WTC11 (cell line): ENCODE results near the gene ANKRD28. TPM values are rescaled to one million over a fixed set of nuclear protein-coding genes. Genes with fewer than 3 reads are reported as not detected.

Source experiments
- ATAC-seq: fragments of 200-7000 bp; cut with Tn5 transposase; 2 replicates; pipeline ENCODE4 v1.10.0; 2021; ENCODE audit warnings: mild to moderate bottlenecking, moderate library complexity
- CTCF ChIA-PET: fragments of 300-600 bp; sonication (Branson Sonifier 250); formaldehyde crosslinking; loops from one replicate; lab custom pipeline; 2021; ENCODE audit warnings: antibody characterized with exemption; lab: Charles Lee
- POLR2A ChIA-PET: fragments of 350-600 bp; sonication (Branson Sonifier 250); formaldehyde crosslinking; loops from one replicate; lab custom pipeline; 2021; ENCODE audit warnings: antibody characterized with exemption; lab: Charles Lee
- DNase-seq: peaks from one replicate; pipeline ENCODE4 v3.0.0; 2021; ENCODE audit warnings: low spot score
- H3K27ac Mint-ChIP-seq: 2 replicates; pipeline ENCODE4 v1.8.0; 2021; ENCODE audit warnings: mixed read lengths
- H3K27me3 Mint-ChIP-seq: 2 replicates; pipeline ENCODE4 v1.8.0; 2021; ENCODE audit warnings: low read depth, mild to moderate bottlenecking, moderate library complexity, mixed read lengths
- H3K36me3 Mint-ChIP-seq: 2 replicates; pipeline ENCODE4 v1.8.0; 2021; ENCODE audit warnings: mixed read lengths
- H3K4me1 Mint-ChIP-seq: 2 replicates; pipeline ENCODE4 v1.8.0; 2022; ENCODE audit warnings: mixed read lengths
- H3K4me3 Mint-ChIP-seq: 2 replicates; pipeline ENCODE4 v1.8.0; 2021; ENCODE audit warnings: mild to moderate bottlenecking, moderate library complexity, mixed read lengths
- H3K9me3 Mint-ChIP-seq: 2 replicates; pipeline ENCODE4 v1.8.0; 2021; ENCODE audit warnings: mixed read lengths
- AFF4 ChIP-seq: sonication (generic); formaldehyde crosslinking; IDR thresholded peaks from 2 replicates; pipeline ENCODE4 v1.8.1; 2023; ENCODE audit warnings: mild to moderate bottlenecking, missing genetic modification reagents, borderline replicate concordance
- ARID4B ChIP-seq: sonication (generic); formaldehyde crosslinking; IDR thresholded peaks from 2 replicates; pipeline ENCODE4 v1.8.0; 2023; ENCODE audit warnings: missing genetic modification reagents, mild to moderate bottlenecking, borderline replicate concordance
- CDX4 ChIP-seq: fragments of 250-450 bp; sonication (Bioruptor Pico); IDR thresholded peaks from 2 replicates; pipeline ENCODE4 v1.9.0; 2021; ENCODE audit warnings: moderate library complexity, mild to moderate bottlenecking, inconsistent platforms, borderline replicate concordance
- ETV6 ChIP-seq: sonication (generic); formaldehyde crosslinking; IDR thresholded peaks from 2 replicates; pipeline ENCODE4 v1.8.1; 2022; ENCODE audit warnings: mild to moderate bottlenecking, missing genetic modification reagents
- FOXK1 ChIP-seq: sonication (generic); formaldehyde crosslinking; IDR thresholded peaks from 2 replicates; pipeline ENCODE4 v1.8.0; 2022; ENCODE audit warnings: mild to moderate bottlenecking, moderate library complexity, missing genetic modification reagents
- GTF2I ChIP-seq: fragments of 250-450 bp; sonication (Bioruptor Pico); conservative IDR thresholded peaks from 2 replicates; pipeline ENCODE4 v1.4.0; 2021; ENCODE audit warnings: mild to moderate bottlenecking
- HMGA2 ChIP-seq: fragments of 250-450 bp; sonication (Bioruptor Pico); IDR thresholded peaks from 2 replicates; pipeline ENCODE4 v1.4.0; 2021; ENCODE audit warnings: mild to moderate bottlenecking, moderate library complexity
- HMGXB4 ChIP-seq: sonication (generic); formaldehyde crosslinking; IDR thresholded peaks from 2 replicates; pipeline ENCODE4 v1.8.1; 2023; ENCODE audit warnings: mild to moderate bottlenecking, moderate library complexity, missing genetic modification reagents
- PRRX2 ChIP-seq: fragments of 250-450 bp; sonication (Bioruptor Pico); IDR thresholded peaks from 2 replicates; pipeline ENCODE4 v1.8.0; 2021; ENCODE audit warnings: mild to moderate bottlenecking
- SMAD4 ChIP-seq: sonication (generic); formaldehyde crosslinking; IDR thresholded peaks from 2 replicates; pipeline ENCODE4 v1.8.0; 2022; ENCODE audit warnings: mild to moderate bottlenecking, missing genetic modification reagents
- SP1 ChIP-seq: sonication (generic); formaldehyde crosslinking; conservative IDR thresholded peaks from 2 replicates; pipeline ENCODE4 v1.8.1; 2022; ENCODE audit warnings: missing genetic modification reagents
- STAT6 ChIP-seq: sonication (generic); formaldehyde crosslinking; conservative IDR thresholded peaks from 2 replicates; pipeline ENCODE4 v1.8.1; 2023; ENCODE audit warnings: mild to moderate bottlenecking, low read depth, missing genetic modification reagents, moderate library complexity
- ZBTB43 ChIP-seq: sonication (generic); formaldehyde crosslinking; IDR thresholded peaks from 2 replicates; pipeline ENCODE4 v1.8.1; 2023; ENCODE audit warnings: mild to moderate bottlenecking, missing genetic modification reagents
- total RNA-seq: library from RNA; stranded (reverse); gene quantifications from 3 replicates; pipeline ENCODE4 v1.2.3, GENCODE V29; 2021
- TF ChIP-seq, protein P1 (sequence below): sonication (generic); formaldehyde crosslinking; IDR thresholded peaks from 2 replicates; pipeline ENCODE4 v1.8.1; 2023; ENCODE audit warnings: mild to moderate bottlenecking, missing genetic modification reagents, moderate library complexity

Gene ANKRD28
- total RNA-seq, 1 experiment from 2014 or later = 51.6 TPM

DNA sequence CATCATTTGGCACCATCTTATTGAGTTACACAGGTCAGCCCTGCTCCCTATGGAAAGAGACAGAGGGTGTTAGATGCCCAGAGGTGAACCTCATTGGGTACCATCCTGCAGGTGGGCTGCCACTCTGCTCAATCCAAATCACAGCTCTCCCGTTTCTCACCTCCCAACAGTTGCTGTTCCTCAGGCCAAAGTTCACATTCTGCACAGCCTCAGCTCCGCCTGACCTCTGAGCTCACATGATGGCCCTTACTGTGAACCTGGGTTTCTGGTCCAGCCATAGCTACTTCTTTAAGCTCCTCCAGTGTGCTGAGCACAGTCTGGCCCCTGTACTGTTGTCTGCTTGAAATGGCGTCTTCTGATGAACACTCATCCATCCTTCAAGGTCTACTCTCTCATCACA lies 148.4 kb downstream of the ANKRD28 start (continued):
- TF ChIP-seq HMGXB4 (CRISPR knock-in tag) (no peak), CDX4 (CRISPR knock-in tag) (no peak)

GRCh38 chr3:15647611-15648167 lies 150.1 kb downstream of the ANKRD28 start:
- TF ChIP-seq ZBTB43 = no peak
- TF ChIP-seq HMGA2 (CRISPR knock-in tag) = no peak
- POLR2A ChIA-PET = no interaction called here
- Mint-ChIP-seq H3K9me3 (peaks cover 15% of the 10 kb centered on the region), H3K4me1 (peaks cover 29% of the 10 kb centered on the region), H3K4me3 (no peak overlapping the region), H3K27me3 (no peaks in the 10 kb centered on the region; the same call in 1 of the 2 replicates), H3K36me3 (peaks cover 37% of the 10 kb centered on the region), H3K27ac (no peak overlapping the region)
- ATAC-seq (no peak), DNase-seq (no peak)
- CTCF ChIA-PET = no interaction called here

GRCh38 chr3:15646851-15647511 lies 150.8 kb downstream of the ANKRD28 start:
- POLR2A ChIA-PET = no interaction called here
- Mint-ChIP-seq H3K27ac (peak overlapping the region; percentile 49), H3K4me3 (no peak overlapping the region), H3K4me1 (peaks cover 29% of the 10 kb centered on the region), H3K27me3 (no peaks in the 10 kb centered on the region; the same call in 1 of the 2 replicates), H3K36me3 (peaks cover 40% of the 10 kb centered on the region), H3K9me3 (peaks cover 18% of the 10 kb centered on the region)
- TF ChIP-seq ARID4B (CRISPR knock-in tag) (no peak), PRRX2 (CRISPR knock-in tag) (no peak), SP1 (CRISPR knock-in tag) (no peak), ZBTB43 (no peak), ETV6 (CRISPR knock-in tag) (no peak), STAT6 (no peak), AFF4 (no peak), GTF2I (CRISPR knock-in tag) (no peak), SMAD4 (no peak), FOXK1 (CRISPR knock-in tag) (no peak)
- TF ChIP-seq, protein P1, sequence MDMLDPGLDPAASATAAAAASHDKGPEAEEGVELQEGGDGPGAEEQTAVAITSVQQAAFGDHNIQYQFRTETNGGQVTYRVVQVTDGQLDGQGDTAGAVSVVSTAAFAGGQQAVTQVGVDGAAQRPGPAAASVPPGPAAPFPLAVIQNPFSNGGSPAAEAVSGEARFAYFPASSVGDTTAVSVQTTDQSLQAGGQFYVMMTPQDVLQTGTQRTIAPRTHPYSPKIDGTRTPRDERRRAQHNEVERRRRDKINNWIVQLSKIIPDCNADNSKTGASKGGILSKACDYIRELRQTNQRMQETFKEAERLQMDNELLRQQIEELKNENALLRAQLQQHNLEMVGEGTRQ = no peak
- peak; percentile 52 for ATAC-seq
- DNase-seq = no peak
- CTCF ChIA-PET = no interaction called here
